ENCODE data around the gene CLDN1. TPM values are rescaled to one million over a fixed set of nuclear protein-coding genes. Genes with fewer than 3 reads are reported as not detected.

Gene CLDN1
- polyA plus RNA-seq, 1 donor, result 17.4 TPM

Other genes with a start within 250 kb of the CLDN1 start
- gene P3H2, start 201.5 kb downstream of the CLDN1 start, polyA plus RNA-seq, result 9.3 TPM
- 0.15 TPM for gene CLDN16, start 65.7 kb upstream of the CLDN1 start, polyA plus RNA-seq
- gene TMEM207, start 127.5 kb upstream of the CLDN1 start, polyA plus RNA-seq, result 2.9 TPM
- 9.7 TPM for gene IL1RAP, start 191.6 kb upstream of the CLDN1 start, polyA plus RNA-seq

Data from large intestine (tissue), 1 donor.